Right forelimb (tissue), 1 donor: ENCODE results near the gene SV2B.

Source experiments
- DNase-seq: peaks from one replicate; pipeline ENCODE4 v3.0.0-alpha.2; 2018

SV2B gene

DNA sequence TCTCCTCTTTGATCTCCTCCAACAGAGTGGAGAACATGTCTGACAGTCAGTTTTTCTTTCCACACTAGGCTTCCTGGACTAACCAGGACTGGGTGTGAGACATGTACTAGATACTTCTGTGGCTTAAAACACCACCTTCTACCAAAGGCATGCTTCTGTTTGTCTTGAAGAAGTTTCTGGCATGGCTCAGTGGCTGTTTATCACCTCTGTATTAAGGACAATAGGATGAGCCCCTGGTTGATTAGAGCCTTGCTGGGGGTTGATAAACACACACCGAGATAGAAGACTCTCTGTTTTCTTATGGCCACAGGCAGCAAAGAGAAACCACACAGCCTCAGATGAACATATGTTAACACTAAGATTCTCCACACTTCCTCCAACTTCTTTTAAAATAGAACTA, 40.5 kb downstream of the SV2B start:
- no peak for DNase-seq

DNA sequence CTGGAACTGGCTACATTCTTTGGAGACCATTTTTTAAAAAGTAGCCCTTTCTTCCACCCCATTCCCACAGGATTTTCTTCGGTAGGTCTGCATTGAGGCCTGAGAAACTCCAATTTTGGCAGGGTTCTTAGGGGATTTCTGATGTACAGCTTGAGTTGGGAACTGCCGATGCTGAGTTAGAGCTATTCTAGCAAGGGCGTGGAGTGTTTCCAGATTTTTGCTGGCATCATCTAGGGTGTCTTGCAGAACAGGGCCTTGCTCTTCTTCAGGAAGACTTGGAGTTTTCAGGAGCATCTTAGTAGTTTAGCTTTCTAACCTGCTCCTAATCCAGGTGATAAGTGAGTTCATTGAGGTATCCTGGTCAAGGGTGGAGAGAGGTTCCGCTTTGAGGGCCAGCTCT, 41.0 kb downstream of the SV2B start:
- DNase-seq = no peak

DNA sequence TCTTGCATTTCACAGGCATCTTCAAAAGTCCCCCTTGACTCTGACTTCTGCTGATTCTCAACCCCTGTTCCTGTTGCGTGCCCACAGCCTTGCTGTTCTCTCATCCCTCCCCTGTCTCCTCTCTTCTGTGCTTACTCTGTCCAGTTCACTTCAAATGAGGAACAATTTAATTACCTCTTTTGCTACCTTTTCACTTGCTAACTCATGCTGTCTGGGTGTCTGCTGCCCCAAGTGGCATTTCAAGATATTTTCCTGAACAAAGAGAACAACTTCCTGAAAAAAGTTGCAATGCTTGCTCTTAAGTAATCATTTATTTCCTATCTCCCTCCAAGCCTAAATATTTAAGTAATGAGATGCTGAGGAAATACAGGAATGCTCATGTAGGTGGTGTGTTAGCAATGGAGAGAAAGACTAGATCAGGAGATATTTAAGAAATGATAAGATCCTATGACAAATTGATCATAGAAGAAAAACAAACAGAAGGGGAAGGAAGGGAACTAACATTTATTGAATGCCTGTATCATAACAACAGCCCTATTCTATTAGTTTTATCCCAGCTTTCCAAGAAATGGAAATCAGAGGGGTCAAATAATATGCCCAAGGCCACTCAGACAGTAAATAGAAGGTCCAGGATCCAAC, 42.2 kb downstream of the SV2B start:
- DNase-seq = no peak

DNA sequence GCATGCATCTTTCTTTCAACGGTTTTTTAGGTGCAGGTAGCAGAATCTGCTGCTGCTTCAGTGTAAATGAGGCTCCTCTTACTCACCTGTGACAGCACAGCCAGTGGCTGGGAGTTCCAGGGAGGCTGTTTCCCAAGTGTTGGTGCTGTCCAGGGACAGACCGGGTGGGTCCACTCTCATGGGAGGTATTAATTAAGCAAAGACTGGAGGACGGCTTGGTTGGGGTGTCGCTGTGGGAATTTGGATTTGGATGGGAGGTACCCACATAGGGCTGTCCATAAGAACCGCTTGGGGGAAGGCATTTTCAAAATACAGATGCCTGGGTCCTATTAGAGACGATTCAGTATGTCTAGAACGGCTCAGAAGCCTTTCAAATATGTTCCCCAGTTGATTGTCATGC, 42.9 kb downstream of the SV2B start:
- no peak for DNase-seq

DNA sequence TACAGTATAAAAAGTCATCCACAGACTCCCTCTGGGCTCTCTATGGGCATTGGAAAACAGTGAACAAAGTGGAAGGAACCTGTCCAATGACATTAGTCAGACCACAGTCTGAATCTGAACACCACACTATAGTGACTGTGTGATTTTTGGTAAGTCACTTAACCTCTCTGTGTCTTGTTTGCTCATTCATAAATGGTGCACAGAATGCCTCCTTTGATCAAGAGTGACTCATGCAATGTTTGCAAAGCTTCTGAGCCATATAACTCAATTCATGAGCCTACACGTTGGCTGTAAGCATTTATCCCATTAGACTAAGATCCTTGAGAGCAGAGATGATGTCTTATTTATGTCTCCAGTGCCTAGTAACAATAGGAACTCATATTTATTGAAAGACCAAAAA, 46.7 kb downstream of the SV2B start:
- DNase-seq = no peak

DNA sequence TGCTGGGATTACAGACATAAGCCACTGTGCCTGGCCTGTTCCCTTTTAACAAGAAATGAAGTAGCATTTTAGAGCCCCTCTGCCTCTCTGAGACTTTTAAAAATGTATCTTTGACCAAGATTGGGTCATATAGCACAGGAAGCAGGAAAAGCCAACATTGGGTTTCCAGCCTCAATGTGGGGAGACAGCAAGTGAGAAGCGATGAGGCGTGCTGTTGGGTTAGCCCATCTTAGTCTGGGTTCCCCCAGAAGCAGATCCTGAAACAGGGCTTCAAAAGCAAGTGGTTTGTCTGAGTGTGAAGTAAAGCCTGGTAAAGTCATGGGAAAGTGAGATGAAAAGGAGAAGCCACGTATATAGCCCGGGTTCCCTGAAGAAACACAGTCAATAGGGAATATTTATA, 48.2 kb downstream of the SV2B start:
- no peak for DNase-seq

DNA sequence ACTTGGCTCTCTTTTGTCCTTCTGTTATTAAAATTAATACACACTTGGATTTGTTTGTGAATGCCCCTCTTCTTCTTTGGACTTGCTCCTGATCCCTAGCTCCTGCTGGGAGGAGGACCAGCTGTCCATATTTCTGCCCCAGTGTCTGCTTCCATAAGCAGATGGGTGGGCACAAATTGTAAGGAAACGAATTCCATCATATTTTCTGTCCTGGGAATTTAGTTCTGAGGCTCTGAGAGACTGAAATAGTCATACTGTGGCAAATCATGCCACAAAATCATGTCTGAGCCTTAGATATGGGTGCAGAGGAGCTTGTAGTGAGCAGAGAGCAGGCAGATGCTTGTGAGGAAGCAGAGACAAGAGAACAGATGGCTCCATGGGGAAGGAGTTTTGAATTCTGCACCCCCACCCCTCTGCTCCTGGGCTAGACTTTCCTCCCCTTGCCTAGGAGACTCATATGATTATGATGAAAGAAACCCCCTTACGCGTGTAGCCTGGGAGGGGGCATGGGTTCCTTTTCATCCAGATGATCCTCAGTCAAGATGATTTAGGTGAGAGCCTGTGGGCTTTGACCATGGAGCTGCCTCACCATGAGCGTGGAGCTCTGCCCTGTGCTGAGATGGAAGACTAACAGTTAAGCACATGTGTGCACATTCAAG, 50.6 kb downstream of the SV2B start:
- no peak for DNase-seq

DNA sequence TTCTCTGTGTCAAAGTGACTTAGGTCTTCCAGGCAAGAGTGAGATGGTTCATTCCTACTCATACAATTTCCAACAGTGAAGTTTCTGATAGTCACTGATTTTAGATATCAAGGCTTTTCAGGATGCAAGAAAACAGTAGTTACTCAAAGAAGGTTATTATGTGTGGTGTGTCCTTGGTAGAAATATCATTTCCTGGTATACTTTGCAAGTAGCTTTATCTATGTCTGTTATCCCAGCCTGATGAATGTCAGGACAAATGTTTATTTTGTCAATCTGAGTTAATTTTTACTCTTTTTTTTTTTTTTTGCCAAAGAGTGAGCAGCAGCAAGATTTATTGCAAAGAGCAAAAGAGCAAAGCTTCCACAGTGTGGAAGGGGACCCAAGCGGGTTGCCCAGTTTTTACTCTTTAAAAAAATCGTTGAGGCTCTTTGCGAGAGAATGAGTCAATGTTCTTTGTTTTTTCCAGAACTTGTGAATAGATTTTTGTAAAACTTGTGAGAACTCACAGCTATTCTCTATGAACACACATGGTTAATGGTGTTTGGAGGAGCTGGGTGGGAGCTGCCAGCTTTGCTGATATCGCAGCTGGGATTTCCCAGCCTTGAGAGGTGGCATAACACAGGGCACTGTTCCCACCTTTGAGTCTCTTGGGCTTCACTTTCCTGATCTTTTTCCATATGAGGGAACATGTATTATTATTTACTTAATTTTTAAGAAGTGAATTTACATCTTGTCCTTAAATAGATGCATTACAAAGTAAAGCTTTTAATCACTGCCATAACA, 51.9 kb downstream of the SV2B start:
- DNase-seq = no peak

DNA sequence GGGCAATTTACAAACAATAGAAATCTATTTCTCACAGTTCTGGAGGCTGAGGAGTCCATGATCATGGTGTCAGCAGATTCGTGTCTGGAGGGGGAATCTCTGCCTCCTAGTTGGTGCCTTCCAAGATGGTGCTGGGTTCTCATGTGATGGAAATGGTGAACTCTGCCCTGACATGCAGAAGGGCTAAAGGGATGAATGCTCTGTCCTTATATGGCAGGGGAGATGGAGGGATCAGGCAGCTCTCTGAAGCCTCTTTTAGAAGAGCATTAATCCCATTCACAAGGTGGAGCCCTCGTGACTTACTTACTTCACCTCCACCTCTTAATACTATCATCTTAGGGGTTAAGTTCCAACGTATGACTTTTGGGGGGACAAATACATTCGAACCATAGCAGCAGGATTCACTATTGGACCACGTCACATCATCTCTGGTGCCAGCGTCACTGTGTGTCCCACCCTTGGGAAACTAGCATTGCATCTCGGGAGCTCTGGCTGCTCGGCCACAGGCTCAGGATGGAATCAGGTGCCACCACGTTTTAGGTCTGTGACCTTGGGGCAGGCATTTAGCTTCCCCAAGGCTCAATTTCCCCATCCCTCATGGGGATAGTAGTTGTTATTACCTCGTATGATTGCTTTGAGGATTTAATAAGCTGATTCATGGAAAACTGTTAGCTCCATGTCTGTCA, 53.0 kb downstream of the SV2B start:
- DNase-seq = no peak

DNA sequence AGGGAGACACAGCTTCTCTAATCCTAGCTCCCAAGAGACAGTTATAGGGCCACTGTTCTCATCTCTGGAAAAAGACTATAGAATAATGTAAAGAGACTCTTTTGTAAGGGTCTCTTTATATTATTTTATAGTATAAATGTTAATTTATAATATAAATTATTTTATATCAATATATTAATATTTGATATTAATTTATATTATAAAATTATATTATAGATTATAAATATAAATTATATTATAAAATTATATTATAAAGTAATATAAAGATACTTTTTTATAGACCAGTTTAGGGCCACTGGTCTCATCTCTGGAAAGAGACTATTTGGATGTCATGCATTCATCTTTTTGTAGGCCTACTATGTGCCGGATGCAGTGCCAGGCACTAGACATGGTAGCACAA, 53.9 kb downstream of the SV2B start:
- no peak for DNase-seq

DNA sequence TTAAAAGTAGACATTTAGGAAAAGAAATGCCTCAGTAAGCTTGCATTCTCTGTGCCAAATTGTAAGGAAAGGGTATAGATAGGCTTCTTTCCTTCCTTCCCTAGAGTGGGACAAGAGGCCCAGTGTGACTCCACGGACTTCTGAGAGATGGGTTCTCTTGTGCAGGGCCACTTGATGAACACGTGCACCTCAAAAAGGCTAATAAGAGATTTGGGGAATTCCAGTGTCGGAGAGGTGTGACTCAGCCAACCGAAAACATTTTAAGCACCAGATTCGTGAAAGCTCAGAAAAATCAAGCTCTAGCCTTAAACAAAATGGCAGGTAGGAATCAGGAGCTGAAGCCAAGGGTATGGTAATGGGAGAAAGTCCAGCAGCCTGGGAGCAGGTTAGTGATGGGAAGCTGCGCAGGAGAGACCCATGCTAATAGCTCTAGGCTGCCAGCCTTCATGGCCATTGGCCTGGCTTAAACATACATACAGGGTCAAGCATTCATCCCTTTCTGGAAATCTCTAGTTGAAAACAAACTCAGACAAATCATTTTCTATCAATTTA, 56.2 kb downstream of the SV2B start:
- no peak for DNase-seq

DNA sequence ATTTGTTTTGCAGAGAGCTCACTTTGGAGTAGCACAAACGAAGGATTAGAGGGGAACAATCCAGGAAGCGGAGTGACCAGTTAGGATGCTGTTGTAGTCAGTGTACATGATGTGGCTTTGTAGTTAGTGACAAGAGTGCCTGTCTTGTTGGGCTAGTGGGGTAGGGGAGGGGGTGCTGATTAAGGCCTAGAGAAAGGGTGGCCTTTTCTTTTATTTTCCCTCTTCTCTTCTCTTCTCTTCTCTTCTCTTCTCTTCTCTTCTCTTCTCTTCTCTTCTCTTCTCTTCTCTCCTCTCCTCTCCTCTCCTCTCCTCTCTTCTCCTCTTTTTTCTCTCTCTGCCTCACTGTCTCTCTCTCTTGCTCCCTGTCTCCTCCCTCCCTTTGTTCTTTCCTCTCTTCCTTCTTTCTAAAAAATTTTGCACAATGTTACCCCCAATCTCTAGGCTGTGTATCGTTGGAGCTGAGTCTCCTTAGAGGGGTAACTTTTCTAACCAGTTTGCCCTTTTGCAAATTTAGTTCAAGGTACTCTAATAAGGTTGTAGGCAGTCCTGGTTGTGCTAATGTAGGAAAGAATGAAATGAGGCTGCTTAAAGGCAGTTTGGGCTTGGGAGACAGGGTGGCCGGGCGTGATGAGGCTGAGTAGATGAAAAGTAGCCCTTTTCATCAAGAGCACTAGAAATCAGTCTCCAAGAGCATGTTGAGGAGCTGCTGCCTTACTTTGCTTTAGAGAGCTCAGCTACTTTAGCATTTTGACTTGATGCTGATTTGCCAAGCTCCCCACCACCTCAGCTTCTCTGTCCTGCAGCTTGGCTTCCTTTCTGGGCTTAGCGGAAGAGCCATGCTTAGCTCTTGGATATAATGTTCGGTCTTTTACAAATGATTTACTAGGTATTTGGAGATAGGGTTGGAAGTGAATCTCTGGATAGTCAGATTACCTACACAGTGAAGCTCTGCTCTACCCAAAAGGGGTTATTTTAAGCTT, 58.6 kb downstream of the SV2B start:
- no peak for DNase-seq

DNA sequence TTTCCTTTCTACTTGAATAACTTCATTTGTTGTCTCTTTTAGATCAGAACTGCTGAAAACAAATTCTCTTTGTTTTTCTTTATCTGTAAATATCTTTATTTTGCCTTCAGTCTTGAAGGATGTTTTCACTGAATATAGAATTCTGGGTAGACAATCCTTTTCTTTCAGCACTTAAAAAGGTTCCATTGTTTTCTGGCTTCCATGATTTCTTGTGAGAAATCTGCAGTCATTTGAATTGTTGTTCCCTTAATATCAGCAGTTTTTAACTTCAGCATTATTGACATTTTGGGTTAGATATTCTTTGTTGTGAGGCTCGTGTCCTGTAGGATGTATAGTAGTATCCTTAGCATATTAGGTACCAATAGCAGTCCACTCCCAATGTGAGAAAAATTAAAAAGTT, 65.8 kb downstream of the SV2B start:
- no peak for DNase-seq

DNA sequence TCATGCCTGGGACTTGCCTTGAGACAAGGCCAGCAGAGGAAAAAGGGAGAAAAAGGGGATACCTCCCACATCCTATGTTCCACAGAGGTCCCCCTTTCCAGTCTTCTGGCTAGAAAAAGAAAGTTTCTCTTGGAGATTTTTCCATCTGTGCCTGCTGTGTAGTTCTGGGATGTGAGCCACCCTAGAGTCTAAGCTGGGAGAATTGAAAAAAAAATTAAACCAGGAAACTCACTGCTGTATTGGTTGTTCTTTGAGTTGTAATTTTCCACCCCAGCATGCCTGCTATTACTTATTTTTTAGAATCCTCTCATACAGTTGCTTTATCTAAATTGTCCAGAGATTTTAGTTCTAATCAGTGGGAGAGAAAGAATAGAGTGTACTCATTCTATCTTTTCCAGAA, 68.4 kb downstream of the SV2B start:
- no peak for DNase-seq

DNA sequence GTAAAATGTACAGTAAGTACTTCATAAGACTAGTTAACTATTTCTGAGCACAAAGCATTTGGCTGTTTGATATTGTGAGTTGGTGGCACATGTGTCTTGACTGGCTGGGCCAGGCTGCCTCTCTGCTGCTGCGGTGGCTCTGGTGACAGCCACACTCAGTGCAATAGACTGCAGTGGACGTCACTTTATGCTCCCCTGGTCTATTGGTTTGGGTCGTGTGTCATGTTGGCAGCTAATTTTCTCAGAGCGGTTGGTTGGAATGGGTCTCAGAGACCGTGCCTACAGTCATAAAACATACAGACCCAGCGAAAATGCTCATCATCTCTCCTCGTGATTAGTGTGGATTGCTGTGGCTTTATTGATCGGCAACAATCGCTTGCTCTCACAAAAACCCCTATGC, 71.3 kb downstream of the SV2B start:
- no peak for DNase-seq

DNA sequence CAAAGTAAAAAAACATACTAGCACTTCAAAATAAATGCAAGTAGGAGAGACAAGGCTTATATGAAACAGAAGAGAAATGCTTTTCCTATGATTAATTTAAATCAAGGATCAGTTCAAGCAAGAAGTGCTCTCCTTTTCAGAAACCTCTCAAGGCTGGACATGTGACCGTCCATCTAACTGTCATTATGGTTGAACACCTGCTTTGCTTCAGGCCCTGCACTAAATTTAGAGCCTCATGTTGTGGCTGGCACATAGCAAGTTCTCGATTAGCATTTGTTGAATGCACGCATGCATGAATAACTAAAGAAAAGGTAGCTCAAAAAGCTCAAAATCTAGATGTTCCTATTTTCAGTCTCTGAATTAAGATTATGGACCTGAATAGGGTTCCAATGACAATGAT, 82.0 kb downstream of the SV2B start:
- DNase-seq = no peak

DNA sequence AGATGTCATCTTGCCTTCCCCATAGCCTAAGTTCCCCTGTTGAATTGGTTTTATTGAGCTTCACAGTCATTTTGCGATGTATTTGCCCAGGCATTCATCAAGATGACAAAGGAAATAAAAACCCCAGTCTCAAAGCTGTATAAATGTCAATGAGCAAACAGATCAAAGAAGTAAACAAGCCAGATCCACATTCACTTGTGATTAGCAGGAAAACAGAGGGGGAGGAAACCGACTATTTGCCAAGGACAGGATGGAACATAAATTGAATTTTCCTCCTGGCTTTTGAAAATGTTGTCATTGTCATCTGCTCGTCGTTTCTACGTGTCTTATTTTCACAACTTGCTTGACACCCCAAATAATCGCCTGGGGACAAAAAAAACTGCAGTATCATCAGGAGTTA, 83.5 kb downstream of the SV2B start:
- no peak for DNase-seq

DNA sequence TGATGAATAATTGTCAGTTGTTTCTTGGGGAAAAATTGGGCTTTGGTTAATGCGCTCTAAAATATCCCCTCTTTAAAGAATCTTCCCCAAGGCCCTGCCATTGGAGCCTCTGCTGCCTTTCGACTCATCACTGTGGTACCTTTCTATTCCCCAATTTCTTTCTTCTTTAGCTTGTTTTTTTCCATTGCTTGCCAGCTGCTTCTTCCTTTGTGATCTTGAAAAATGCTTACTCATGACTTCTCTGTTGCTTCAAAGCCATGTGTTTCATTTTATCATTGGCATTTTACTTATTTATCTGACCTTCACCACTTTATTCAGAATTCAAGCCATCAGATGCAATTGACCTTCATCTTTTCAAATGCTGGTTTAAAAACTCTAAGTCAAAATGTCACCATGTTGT, 84.4 kb downstream of the SV2B start:
- DNase-seq = no peak

DNA sequence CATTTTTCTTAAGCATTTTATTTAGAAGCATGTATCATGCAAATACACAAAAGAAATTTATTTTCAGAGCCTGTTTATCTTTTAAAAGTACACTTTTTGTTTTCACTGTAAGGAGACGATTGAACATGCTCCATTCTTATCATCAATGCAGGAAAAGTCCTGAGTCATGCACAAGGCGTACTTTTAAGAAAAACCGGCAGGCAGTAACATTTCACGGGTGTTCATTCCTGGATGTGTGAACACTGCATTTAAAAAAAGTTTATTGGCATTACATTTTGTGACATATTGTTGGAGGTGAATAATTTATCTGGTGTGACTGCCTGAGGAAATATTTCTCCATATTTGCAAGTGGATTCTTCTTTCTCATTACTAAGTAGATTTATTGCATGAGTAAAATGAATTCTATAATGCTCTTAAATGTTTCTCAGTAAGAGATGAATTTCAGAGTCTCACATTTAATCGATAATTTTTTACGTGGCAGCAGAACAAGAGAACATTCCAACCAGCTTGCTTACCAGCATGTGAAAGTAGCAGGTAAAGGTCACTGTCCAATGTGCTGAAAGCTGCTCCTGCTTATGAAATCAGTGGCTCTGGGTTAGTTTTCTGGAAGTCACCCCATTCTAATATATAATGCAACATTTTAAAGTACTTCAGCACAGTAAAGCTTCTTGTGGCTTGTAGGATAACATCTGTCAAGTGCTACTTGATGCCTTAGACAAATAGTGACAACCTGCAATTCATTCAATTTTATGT, 87.0 kb downstream of the SV2B start:
- DNase-seq = no peak

DNA sequence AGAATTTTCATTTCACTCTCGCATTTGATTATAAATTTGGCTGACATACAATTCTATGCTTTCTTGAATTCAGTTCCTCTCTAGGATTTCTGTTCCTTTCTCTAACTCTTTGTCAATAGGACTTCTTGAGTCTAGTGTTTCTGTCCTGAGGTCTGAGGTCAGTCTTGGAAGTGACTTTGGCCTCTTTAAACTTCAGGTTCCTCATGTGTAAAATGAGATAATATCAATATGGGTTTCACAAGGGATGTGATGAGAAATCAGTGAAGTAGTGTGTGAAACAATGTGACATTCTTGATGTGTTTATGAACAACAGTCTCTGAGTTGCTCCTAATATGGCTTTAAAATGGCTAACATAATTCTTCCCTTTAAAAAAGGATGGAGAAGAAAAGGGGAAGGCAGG, 92.2 kb downstream of the SV2B start:
- DNase-seq = no peak

DNA sequence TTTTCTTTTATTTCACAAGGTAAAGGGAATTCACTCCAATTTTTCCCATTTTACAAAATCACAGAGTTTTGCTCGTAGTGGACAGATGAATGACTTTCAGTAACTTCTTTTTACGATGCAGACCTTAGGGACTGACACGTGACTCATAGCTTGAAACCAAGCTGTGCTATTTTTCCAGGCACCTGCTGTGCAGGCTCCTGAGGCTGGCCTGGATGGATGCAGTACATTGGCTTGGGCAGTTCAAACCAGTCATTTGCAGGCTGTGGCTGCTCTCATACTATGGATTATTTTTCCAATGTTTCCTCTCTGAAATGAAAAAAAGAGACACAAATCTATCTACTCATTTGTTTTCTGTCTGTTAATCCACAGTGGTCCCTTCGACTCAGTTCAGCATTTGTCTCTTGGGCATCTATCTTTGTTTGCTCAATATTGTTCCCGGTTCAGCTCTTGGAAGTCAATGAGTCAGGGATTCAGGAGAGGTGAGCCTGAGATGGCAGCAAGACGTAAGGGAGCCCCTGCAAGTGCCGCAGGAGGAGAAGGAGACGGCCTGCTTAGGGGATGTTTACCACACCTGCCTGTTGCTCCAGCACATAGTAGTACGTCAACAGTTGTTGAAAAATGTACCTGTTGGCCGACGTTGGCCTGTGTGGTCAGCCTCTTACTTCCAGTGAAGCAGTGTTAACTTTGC, 92.8 kb downstream of the SV2B start:
- no peak for DNase-seq
